Stimulated activated effector memory CD8-positive, alpha-beta T cell treated with anti-CD3 and anti-CD28 coated beads, Interleukin-12 subunit alpha, Interleukin-12 subunit beta, amount 100 ng/mL, for 72 hours (primary cell): ENCODE measurements around the gene CYREN.

Experiments used
- ATAC-seq: fragments of 150-1000 bp; cut with Tn5 transposase; 2 replicates; pipeline ENCODE4 v1.10.0; 2021
- DNase-seq, 2 donors: peaks; one replicate each; pipeline ENCODE4 v3.0.0; 2021 to 2022; ENCODE audit warnings: low spot score in 2 of 2
- H3K27ac Mint-ChIP-seq: one replicate; pipeline ENCODE4 v1.8.0; 2022; ENCODE audit warnings: mild to moderate bottlenecking, mixed read lengths
- H3K36me3 Mint-ChIP-seq: one replicate; pipeline ENCODE4 v1.8.0; 2022; ENCODE audit warnings: mild to moderate bottlenecking, mixed read lengths
- H3K4me1 Mint-ChIP-seq: one replicate; pipeline ENCODE4 v1.8.0; 2022; ENCODE audit warnings: mixed read lengths
- H3K4me3 Mint-ChIP-seq: one replicate; pipeline ENCODE4 v1.8.0; 2022; ENCODE audit warnings: mild to moderate bottlenecking, mixed read lengths
- H3K9me3 Mint-ChIP-seq: one replicate; pipeline ENCODE4 v1.8.0; 2022; ENCODE audit warnings: mixed read lengths

CYREN gene

DNA sequence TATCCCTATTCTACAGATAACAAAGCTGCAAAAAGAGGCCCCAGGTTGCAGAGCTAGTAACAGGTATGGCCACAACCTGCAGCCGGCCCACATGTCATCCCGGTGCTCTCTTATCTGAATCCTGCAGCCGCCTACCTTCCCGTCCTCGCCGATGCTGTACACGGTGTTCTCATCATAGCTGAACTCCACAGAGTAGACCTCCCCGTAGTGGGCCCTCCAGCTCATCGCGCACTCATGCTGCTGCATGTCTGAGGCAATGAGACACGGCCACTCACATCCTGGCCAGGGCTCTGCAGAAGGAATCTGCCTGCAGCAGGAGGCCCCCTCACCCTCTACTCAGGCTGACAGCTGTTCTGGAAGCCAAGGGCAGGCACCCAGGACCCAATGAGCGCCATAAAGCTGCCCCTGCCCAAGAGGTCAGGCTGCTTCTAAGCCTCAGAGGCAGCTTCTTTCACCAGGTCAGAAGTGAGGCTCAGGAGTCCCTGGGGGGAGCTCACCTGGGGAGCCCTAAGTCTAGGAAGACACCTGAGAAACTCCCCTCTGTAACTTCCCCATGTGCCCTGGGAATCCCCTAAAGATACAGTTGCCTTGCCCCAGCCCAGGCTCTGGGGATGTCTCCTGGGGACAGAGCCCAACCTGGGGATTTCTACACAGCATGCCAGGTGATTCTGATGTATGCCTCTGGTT is 17.9 kb upstream of the CYREN start:
- H3K4me1 Mint-ChIP-seq, result peaks cover 7% of the 10 kb centered on the region
- ATAC-seq, result peak; percentile 11
- H3K4me3 Mint-ChIP-seq, result no peak overlapping the region
- peaks cover 78% of the 10 kb centered on the region for H3K36me3 Mint-ChIP-seq
- DNase-seq, result no peak
- H3K27ac Mint-ChIP-seq, result no peak overlapping the region
- H3K9me3 Mint-ChIP-seq, result peaks cover 5% of the 10 kb centered on the region

DNA sequence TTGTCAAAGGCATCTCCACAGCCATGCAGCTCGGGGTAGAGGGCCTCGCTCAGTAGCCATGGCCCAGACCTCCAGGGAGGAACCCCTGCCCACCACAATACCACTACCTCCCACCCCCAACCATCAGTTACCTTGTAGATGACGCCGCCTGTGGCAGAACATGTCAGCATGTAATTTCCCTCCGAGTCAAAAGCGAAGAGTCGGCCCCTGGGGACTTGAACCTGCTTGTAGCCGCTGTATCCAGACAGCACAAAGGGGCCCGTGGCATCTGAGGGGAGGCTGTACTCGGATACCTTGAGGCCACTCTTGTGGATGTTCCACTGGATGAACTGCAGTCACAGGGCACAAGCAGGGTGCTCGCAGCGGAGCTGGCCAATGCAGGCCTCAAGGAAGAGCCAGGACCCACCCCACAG is 16.3 kb upstream of the CYREN start:
- ATAC-seq (peak; percentile 80), DNase-seq (peak in 1 of 2 donors; percentile 75)
- Mint-ChIP-seq H3K4me1 (peaks cover 7% of the 10 kb centered on the region), H3K9me3 (peaks cover 11% of the 10 kb centered on the region), H3K36me3 (peaks cover 71% of the 10 kb centered on the region), H3K4me3 (peak overlapping the region; percentile 19), H3K27ac (peak overlapping the region; percentile 45)

DNA sequence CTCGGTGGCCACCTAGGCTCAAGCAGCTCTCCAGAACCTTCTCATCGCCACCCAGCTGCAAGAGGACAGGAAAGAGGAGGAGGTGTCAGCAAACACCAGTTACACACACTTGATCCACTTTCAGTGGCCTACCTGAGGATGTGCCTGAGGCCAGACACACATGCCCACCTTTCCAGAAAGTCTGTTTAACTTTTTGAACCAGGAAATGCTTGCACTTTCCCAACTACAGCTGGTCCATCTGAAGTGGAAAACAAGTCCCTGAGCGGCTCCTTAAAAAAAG is 15.7 kb upstream of the CYREN start:
- Mint-ChIP-seq H3K9me3 (peaks cover 16% of the 10 kb centered on the region), H3K4me1 (peaks cover 7% of the 10 kb centered on the region), H3K4me3 (peak overlapping the region; percentile 19), H3K36me3 (peaks cover 65% of the 10 kb centered on the region), H3K27ac (peak overlapping the region; percentile 45)
- DNase-seq, result no peak
- no peak for ATAC-seq

DNA sequence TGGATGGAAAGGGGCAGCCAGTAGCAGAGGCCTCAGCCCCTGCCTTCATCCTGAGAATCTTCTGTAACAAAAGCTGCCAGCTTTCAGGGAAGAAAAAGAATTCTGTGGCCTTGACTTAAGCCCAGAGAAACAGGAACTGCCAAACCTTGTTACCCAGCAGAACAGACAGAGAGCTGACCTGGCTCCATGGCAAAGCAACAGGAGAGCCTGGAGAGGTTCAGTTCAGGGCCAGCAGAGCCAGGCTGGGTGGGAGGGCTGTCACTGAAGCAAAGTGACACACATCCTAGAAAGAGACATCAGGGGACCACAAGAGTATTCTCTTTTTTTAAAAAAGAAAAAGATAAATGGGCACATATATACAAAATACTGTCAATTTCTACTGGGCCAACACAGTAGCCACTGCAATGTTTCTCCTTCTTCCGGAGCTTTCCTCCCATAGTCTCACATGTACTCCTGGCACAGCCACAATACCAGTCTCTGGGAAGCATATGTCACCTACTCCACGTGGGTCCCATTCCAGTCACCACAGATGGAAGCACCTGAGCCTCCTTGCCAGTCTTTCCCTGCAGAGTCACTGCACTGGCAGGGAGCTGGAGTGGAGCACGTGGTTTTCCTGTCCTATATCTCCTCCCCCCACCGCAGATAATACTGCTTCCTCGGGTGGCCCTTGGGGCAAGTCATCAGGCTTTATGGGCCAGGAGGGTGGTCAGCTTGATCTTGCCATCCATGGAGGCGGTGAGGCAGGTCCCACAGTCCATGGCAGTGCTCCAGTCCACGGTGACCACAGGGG is 15.2 kb upstream of the CYREN start:
- H3K4me3 Mint-ChIP-seq, result no peak overlapping the region
- no peak for ATAC-seq
- H3K9me3 Mint-ChIP-seq, result peaks cover 16% of the 10 kb centered on the region
- DNase-seq, result no peak
- H3K36me3 Mint-ChIP-seq, result peaks cover 60% of the 10 kb centered on the region
- H3K4me1 Mint-ChIP-seq, result peaks cover 7% of the 10 kb centered on the region
- no peak overlapping the region for H3K27ac Mint-ChIP-seq

DNA sequence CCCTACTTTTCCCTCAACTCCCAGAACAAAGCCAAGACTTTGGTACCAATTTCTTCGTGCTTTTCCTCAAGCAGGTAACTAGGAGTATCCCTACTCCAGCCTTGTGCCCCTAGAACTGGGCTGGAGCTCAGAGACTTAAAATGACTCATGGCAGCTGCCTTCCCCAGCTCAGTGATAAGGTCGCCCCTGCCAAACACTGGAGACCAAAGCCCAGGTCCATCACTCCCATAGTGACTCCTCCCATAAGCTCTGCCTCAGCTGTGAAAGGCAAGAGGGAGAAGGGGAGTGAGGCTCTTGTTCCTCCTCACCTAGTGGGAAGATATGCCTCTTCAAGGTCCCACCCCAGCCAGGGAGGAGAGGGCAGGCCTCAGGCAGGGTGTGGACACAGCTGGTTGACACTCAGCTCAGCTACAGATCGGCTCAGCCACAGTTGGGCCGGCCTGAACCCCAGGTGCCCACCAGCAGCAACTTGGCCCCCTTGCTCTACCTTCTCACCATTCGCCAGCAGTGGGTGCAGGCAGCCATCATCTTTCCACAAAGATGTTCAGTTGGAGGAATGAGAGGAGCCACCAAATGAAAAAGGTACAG is 13.8 kb upstream of the CYREN start:
- ATAC-seq, result no peak
- DNase-seq, result no peak
- Mint-ChIP-seq H3K36me3 (peaks cover 51% of the 10 kb centered on the region), H3K4me1 (peaks cover 7% of the 10 kb centered on the region), H3K4me3 (no peak overlapping the region), H3K27ac (no peak overlapping the region), H3K9me3 (peaks cover 18% of the 10 kb centered on the region)

DNA sequence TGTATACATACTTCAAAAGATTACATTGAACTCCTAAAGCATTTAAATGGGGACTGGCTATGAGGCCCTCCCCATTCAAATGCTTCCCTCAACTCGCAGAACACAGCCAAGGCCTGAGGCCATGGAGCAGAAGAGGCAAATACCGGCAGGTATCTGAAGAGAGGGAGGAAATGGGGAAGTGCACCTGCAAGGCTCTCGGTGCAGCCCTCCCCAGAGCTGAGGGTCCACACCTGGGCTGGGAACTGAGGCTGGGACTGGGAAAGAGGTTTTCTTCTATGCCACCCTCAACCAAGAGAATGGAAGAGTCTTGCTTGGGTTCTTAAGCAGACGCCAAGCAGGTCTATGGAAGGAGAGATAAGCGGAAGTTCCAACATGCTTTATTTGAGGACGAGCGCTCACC is 13.0 kb upstream of the CYREN start:
- Mint-ChIP-seq H3K27ac (no peak overlapping the region), H3K4me1 (peaks cover 7% of the 10 kb centered on the region), H3K9me3 (peaks cover 18% of the 10 kb centered on the region), H3K36me3 (peaks cover 45% of the 10 kb centered on the region), H3K4me3 (no peak overlapping the region)
- ATAC-seq, result no peak
- no peak for DNase-seq

DNA sequence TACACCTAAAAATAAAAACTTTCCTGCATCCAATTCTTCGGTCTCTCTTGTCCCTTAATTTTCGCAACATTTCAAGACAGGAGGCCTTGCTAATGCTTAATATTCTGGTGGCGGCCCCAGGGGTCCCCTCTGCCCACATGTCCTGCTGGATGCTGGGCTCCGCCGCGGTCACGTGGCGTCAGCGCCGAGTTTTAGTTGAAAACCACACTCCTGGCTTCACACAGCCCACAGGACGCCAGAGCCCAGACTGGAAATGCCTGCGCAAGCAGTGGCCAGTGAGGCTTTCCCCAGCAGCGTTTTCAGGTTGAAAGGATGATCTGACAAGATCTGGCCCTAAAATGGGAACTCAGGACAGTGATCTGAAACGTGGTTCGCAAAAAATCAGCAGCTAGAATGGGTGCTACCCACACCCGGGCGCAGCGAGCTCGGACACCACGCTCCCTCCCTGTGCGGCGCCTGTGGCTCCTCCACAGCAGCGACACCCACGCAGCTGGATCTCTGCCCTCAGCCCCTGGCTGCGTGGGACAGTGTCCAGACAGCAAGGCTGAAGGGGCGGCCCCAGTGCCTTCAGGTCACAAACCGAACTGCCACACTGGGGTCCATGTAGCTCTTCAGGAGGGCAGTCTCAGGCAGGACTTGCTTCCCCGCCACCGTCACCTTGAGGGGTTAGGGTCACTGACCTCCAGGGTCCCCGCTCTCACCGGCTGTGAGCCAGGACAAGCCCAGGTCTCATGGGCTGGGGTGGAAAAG is 11.6 kb upstream of the CYREN start:
- no peak for ATAC-seq
- H3K4me1 Mint-ChIP-seq, result peaks cover 7% of the 10 kb centered on the region
- H3K9me3 Mint-ChIP-seq, result peaks cover 18% of the 10 kb centered on the region
- no peak overlapping the region for H3K27ac Mint-ChIP-seq
- H3K4me3 Mint-ChIP-seq, result no peak overlapping the region
- H3K36me3 Mint-ChIP-seq, result peaks cover 37% of the 10 kb centered on the region
- no peak for DNase-seq

DNA sequence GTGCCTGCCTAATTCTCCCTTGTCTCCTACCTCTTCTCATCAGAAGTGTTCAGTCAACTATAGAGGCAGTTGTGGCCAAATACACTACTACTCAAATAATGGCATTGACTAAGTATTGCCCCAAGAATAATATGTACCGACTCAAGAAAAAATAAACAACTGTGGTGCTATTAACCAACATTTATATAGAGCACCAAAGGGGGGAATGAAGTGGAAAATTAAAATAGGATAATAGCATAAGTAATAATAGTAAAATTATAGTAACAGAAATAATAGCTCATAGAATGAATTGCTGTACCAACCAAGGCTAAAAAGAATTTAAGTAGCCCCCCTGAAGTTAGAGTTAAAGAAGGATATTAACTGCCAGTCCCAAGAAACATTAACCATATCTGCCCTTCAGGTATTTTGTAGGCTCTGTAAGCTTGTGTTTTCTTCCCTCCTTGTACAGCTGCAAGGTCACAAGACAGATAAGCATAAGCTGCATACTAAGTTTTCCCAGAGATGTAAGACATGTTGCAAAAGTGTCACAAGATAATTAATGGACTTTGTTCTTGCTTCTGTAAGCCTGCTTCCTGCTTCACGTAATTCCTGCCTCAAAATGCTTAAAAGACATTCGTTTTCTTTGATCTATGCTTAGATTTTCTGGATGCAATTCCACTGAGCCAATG is 10.9 kb upstream of the CYREN start:
- no peak for DNase-seq
- Mint-ChIP-seq H3K4me3 (no peak overlapping the region), H3K27ac (no peak overlapping the region), H3K4me1 (peaks cover under 1% of the 10 kb centered on the region), H3K36me3 (peaks cover 29% of the 10 kb centered on the region), H3K9me3 (peaks cover 18% of the 10 kb centered on the region)
- ATAC-seq, result no peak

DNA sequence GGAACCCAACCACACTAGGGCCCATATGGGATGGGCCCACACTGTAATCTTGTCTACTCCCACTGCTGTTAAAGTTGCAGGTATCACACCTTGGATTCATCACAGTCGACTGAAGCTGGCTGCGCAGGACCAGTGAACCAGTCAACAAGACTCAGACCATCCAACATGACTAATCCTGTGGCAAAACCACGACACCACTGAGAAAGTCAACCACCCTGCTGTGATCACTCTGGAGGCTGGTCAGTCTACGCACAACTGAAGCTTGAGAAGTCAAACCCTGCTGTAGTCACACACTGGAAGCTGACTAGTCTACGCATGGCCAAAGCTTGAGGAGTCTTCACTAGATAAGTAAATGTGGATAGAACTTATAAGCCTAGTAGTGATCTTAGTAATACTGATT is 9.6 kb upstream of the CYREN start:
- no peaks in the 10 kb centered on the region for H3K4me1 Mint-ChIP-seq
- H3K4me3 Mint-ChIP-seq, result no peak overlapping the region
- ATAC-seq (peak; percentile 86), DNase-seq (no peak)
- peaks cover 17% of the 10 kb centered on the region for H3K36me3 Mint-ChIP-seq
- H3K27ac Mint-ChIP-seq, result no peak overlapping the region
- peaks cover 18% of the 10 kb centered on the region for H3K9me3 Mint-ChIP-seq

DNA sequence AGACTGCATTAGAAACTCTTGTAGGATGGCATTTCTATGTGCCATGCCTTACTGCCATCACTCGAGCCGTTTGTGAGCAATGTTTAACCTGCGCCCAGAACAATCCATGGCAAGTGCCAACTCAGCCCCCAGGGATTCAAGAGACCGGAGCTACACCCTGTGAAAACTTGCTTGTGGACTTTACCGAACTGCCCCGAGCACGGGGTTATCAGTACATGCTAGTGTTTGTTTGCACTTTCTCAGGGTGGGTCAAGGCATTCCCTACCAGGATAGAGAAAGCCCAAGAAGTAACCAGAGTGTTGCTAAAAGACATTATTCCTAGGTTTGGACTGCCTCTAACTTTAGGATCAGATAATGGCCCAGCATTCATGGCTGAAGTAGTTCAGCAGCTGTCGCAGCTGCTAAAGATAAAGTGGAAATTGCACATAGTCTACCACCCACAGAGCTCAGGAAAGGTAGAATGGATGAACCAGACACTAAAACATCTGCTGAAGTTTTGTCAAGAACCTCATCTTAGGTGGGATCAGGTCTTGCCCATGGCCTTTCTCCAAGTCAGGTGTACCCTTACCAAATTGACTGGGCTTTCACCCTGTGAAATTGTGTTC is 8.9 kb upstream of the CYREN start:
- no peak for ATAC-seq
- Mint-ChIP-seq H3K27ac (no peak overlapping the region), H3K4me3 (no peak overlapping the region), H3K4me1 (no peaks in the 10 kb centered on the region), H3K36me3 (peaks cover 12% of the 10 kb centered on the region), H3K9me3 (peaks cover 18% of the 10 kb centered on the region)
- DNase-seq, result no peak

DNA sequence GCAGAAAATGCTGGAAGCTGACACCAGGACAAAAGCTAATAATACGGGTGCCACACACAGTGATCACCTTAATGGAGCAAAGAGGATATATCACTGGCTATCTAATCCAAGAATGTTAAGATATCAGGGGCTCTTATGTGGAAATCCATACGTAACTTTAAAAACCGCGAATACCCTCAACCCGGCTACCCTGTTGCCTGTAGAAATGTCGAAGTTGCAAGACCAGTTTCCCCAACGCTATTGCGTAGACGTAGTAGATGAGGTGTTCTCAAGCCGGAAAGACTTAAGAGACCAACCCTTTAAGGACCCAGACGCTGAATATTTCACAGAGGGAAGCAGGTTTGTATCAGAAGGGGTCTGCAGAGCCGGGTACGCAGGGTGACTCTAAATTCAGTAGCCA is 7.9 kb upstream of the CYREN start:
- Mint-ChIP-seq H3K27ac (no peak overlapping the region), H3K4me3 (no peak overlapping the region)
- ATAC-seq, result no peak

DNA sequence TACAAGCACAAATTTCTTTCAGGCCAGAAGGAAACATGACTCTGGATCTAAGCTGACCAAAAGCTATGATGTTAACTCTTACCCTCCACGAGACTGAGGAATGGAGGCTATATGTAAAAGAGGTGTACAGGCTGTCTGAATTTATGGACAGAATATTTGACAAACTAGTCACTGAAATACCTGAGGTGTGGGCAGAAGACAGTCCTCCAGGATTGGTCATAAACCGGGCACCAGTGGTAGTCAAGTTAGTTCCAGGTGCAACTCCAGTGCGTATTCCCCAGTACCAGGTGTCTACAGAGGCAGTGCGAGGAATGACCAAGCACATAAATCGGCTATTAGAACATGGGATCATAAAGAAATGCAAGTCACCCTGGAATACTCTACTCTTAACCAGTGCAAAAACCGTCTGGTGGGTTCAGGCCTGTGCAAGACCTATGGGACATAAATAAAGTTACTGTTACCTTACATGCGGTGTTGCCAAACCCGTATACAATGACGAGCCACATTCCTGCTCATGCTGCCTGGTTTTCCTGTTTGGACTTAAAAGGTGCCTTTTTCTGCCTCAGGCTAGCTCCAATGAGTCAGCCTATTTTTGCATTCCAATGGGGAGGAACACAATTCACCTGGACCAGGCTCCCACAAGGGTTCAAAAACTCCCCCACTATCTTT is 6.7 kb upstream of the CYREN start:
- no peak overlapping the region for H3K27ac Mint-ChIP-seq
- DNase-seq, result no peak
- peaks cover 8% of the 10 kb centered on the region for H3K9me3 Mint-ChIP-seq
- H3K4me3 Mint-ChIP-seq, result no peak overlapping the region
- peaks cover 3% of the 10 kb centered on the region for H3K36me3 Mint-ChIP-seq
- peaks cover 3% of the 10 kb centered on the region for H3K4me1 Mint-ChIP-seq
- ATAC-seq, result no peak

More for the DNA sequence above, 7.9 kb upstream of the CYREN start:
- Mint-ChIP-seq H3K4me1 (no peaks in the 10 kb centered on the region), H3K36me3 (peaks cover 9% of the 10 kb centered on the region), H3K9me3 (peaks cover 13% of the 10 kb centered on the region)
- no peak for DNase-seq

DNA sequence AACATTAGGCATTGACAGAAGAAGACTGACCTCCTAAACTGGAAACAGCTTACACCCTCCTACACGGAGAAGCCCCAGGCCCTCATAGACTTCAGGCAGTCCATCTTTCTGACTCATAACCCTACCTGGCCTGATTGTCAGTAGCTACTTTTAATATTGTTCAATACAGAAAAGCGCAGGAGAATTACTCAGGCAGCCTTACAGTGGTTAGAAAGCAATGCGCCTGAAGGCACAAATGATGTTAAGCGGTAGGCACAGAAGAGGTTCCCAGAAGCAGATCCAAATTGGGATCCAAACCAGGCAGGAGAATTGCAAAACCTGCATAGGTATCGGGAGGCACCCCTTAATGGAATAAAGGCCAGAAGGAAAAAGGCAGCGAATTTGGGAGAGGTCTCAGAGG is 5.4 kb upstream of the CYREN start:
- ATAC-seq (no peak), DNase-seq (no peak)
- H3K4me3 Mint-ChIP-seq, result no peak overlapping the region
- no peak overlapping the region for H3K27ac Mint-ChIP-seq
- H3K4me1 Mint-ChIP-seq, result peaks cover 8% of the 10 kb centered on the region
- H3K36me3 Mint-ChIP-seq, result peaks cover 7% of the 10 kb centered on the region
- peaks cover 2% of the 10 kb centered on the region for H3K9me3 Mint-ChIP-seq

DNA sequence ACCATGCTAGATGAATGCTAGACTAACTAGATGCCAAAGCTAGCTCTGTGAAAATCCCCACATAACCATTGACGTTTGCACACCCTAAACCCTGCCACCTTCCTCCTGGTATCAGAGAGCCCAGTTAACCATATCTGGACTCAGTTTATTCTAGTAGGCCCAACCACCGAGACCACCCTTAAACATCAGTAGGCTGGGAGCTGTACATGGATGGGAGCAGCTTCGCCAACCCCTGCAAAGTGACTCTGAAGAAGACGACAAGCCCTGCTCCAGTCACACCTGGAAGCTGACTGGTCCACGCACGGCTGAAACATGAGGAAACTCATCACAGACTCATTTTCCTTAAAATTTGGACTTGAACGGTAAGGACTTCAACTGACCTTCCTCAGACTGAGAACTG is 4.4 kb upstream of the CYREN start:
- H3K27ac Mint-ChIP-seq, result no peak overlapping the region
- no peaks in the 10 kb centered on the region for H3K9me3 Mint-ChIP-seq
- ATAC-seq, result no peak

More for the DNA sequence above, 4.4 kb upstream of the CYREN start:
- Mint-ChIP-seq H3K4me3 (no peak overlapping the region), H3K4me1 (peaks cover 12% of the 10 kb centered on the region), H3K36me3 (peaks cover 14% of the 10 kb centered on the region)
- no peak for DNase-seq
